T-helper 17 cell (primary cell): ENCODE results near the gene THSD4. TPM values are rescaled to one million over a fixed set of nuclear protein-coding genes. Genes with fewer than 3 reads are reported as not detected.
A peak's percentile ranks its signal among the peaks of the same experiment; 100 is the strongest.

Experiments used
- ATAC-seq: fragments of 150-1000 bp; cut with Tn5 transposase; 2 replicates; pipeline ENCODE4 v1.10.0; 2021; ENCODE audit warnings: mild to moderate bottlenecking, moderate library complexity
- DNase-seq, 3 donors: peaks; one replicate each; pipeline versions ENCODE4 v3.0.0 to v3.0.0-alpha.2; 2020 to 2021
- H3K9me3 ChIP-seq: one replicate; pipeline ENCODE4 v1.7.0; 2013; ENCODE audit warnings: low read length, mild to moderate bottlenecking; ENCODE audit not compliant: control insufficient read depth, poor library complexity, severe bottlenecking
- H3K27ac Mint-ChIP-seq: one replicate; pipeline ENCODE4 v1.8.0; 2022; ENCODE audit warnings: mild to moderate bottlenecking, moderate library complexity, mixed read lengths
- H3K27me3 Mint-ChIP-seq: one replicate; pipeline ENCODE4 v1.8.0; 2022; ENCODE audit warnings: mixed read lengths
- H3K36me3 Mint-ChIP-seq: one replicate; pipeline ENCODE4 v1.8.0; 2022; ENCODE audit warnings: low read depth, mixed read lengths
- H3K4me1 Mint-ChIP-seq: one replicate; pipeline ENCODE4 v1.8.0; 2022; ENCODE audit warnings: mild to moderate bottlenecking, mixed read lengths
- H3K4me3 Mint-ChIP-seq: one replicate; pipeline ENCODE4 v1.8.0; 2022; ENCODE audit warnings: mild to moderate bottlenecking, moderate library complexity, mixed read lengths
- total RNA-seq, 4 donors: library from RNA in 2 of 4; stranded (reverse) in 2 of 4; gene quantifications; one replicate each; pipeline ENCODE4 v1.2.3 and lab custom pipeline; 2022 to 2026

The THSD4 gene
- total RNA-seq, 2 donors from 2014 or later = not detected

GRCh38 chr15:71288348-71288955, 173.2 kb downstream of the THSD4 start:
- no peaks in the 10 kb centered on the region for H3K9me3 ChIP-seq
- H3K4me3 Mint-ChIP-seq = no peak overlapping the region
- H3K4me1 Mint-ChIP-seq = peaks cover 9% of the 10 kb centered on the region
- peaks cover 5% of the 10 kb centered on the region for H3K36me3 Mint-ChIP-seq
- no peak overlapping the region for H3K27ac Mint-ChIP-seq
- no peak for ATAC-seq
- peaks cover 30% of the 10 kb centered on the region for H3K27me3 Mint-ChIP-seq
- DNase-seq = no peak

- H3K9me3 ChIP-seq = peaks cover 3% of the 10 kb centered on the region
- H3K36me3 Mint-ChIP-seq = peaks cover 5% of the 10 kb centered on the region
- H3K27me3 Mint-ChIP-seq = peaks cover 30% of the 10 kb centered on the region
- peaks cover 9% of the 10 kb centered on the region for H3K4me1 Mint-ChIP-seq
- DNase-seq (no peak), ATAC-seq (no peak)
- no peak overlapping the region for H3K27ac Mint-ChIP-seq
- no peak overlapping the region for H3K4me3 Mint-ChIP-seq
Measured at GRCh38 chr15:71290002-71290401, 174.7 kb downstream of the THSD4 start.

GRCh38 chr15:71290881-71291635, 175.8 kb downstream of the THSD4 start:
- Mint-ChIP-seq H3K36me3 (peaks cover 5% of the 10 kb centered on the region), H3K4me3 (no peak overlapping the region), H3K27ac (no peak overlapping the region), H3K4me1 (peaks cover 9% of the 10 kb centered on the region), H3K27me3 (peaks cover 30% of the 10 kb centered on the region)
- no peak for DNase-seq
- no peak for ATAC-seq
- H3K9me3 ChIP-seq = peaks cover 3% of the 10 kb centered on the region

GRCh38 chr15:71291723-71292122, 176.5 kb downstream of the THSD4 start:
- Mint-ChIP-seq H3K36me3 (peaks cover 2% of the 10 kb centered on the region), H3K4me1 (peaks cover 9% of the 10 kb centered on the region), H3K4me3 (no peak overlapping the region), H3K27me3 (peaks cover 24% of the 10 kb centered on the region), H3K27ac (no peak overlapping the region)
- DNase-seq = no peak
- peak; percentile 59 for ATAC-seq
- peaks cover 3% of the 10 kb centered on the region for H3K9me3 ChIP-seq

GRCh38 chr15:71293723-71294122, 178.5 kb downstream of the THSD4 start:
- Mint-ChIP-seq H3K4me3 (peak overlapping the region; percentile 6), H3K36me3 (peaks cover 2% of the 10 kb centered on the region)

GRCh38 chr15:71294251-71294910, 179.1 kb downstream of the THSD4 start:
- peaks cover 3% of the 10 kb centered on the region for H3K9me3 ChIP-seq
- peaks cover 9% of the 10 kb centered on the region for H3K4me1 Mint-ChIP-seq
- DNase-seq (no peak), ATAC-seq (no peak)
- no peak overlapping the region for H3K27ac Mint-ChIP-seq
- H3K27me3 Mint-ChIP-seq = peaks cover 25% of the 10 kb centered on the region
- H3K36me3 Mint-ChIP-seq = peaks cover 2% of the 10 kb centered on the region
- no peak overlapping the region for H3K4me3 Mint-ChIP-seq

More at GRCh38 chr15:71293723-71294122, 178.5 kb downstream of the THSD4 start:
- no peak overlapping the region for H3K27ac Mint-ChIP-seq
- H3K27me3 Mint-ChIP-seq = peaks cover 20% of the 10 kb centered on the region
- H3K9me3 ChIP-seq = peaks cover 3% of the 10 kb centered on the region
- peaks cover 9% of the 10 kb centered on the region for H3K4me1 Mint-ChIP-seq
- no peak for DNase-seq
- no peak for ATAC-seq

- Mint-ChIP-seq H3K36me3 (no peaks in the 10 kb centered on the region), H3K27ac (no peak overlapping the region), H3K4me1 (peaks cover 9% of the 10 kb centered on the region), H3K4me3 (no peak overlapping the region), H3K27me3 (peaks cover 21% of the 10 kb centered on the region)
- ATAC-seq (no peak), DNase-seq (no peak)
- H3K9me3 ChIP-seq = peaks cover 3% of the 10 kb centered on the region
Measured at GRCh38 chr15:71294911-71295602, 179.8 kb downstream of the THSD4 start.

GRCh38 chr15:71295603-71296314, 180.5 kb downstream of the THSD4 start:
- peaks cover 9% of the 10 kb centered on the region for H3K4me1 Mint-ChIP-seq
- peaks cover 3% of the 10 kb centered on the region for H3K9me3 ChIP-seq
- H3K4me3 Mint-ChIP-seq = no peak overlapping the region
- no peak for ATAC-seq
- H3K27me3 Mint-ChIP-seq = peaks cover 17% of the 10 kb centered on the region
- DNase-seq = no peak
- no peaks in the 10 kb centered on the region for H3K36me3 Mint-ChIP-seq
- no peak overlapping the region for H3K27ac Mint-ChIP-seq

- H3K9me3 ChIP-seq = peaks cover 3% of the 10 kb centered on the region
- H3K27ac Mint-ChIP-seq = no peak overlapping the region
- no peak overlapping the region for H3K4me3 Mint-ChIP-seq
- H3K27me3 Mint-ChIP-seq = peaks cover 17% of the 10 kb centered on the region
- H3K36me3 Mint-ChIP-seq = no peaks in the 10 kb centered on the region
- no peak for ATAC-seq
- peaks cover 9% of the 10 kb centered on the region for H3K4me1 Mint-ChIP-seq
- DNase-seq = no peak
Measured at GRCh38 chr15:71296315-71296679, 181.0 kb downstream of the THSD4 start.

GRCh38 chr15:71301958-71302621, 186.8 kb downstream of the THSD4 start:
- Mint-ChIP-seq H3K4me1 (no peaks in the 10 kb centered on the region), H3K4me3 (no peak overlapping the region), H3K36me3 (no peaks in the 10 kb centered on the region), H3K27me3 (peaks cover 22% of the 10 kb centered on the region), H3K27ac (no peak overlapping the region)
- DNase-seq (no peak), ATAC-seq (no peak)
- no peaks in the 10 kb centered on the region for H3K9me3 ChIP-seq

- Mint-ChIP-seq H3K27me3 (peaks cover 18% of the 10 kb centered on the region), H3K4me3 (no peak overlapping the region), H3K36me3 (no peaks in the 10 kb centered on the region), H3K27ac (no peak overlapping the region), H3K4me1 (no peaks in the 10 kb centered on the region)
- no peak for DNase-seq
- no peak for ATAC-seq
- no peaks in the 10 kb centered on the region for H3K9me3 ChIP-seq
Measured at GRCh38 chr15:71302861-71303410, 187.7 kb downstream of the THSD4 start.

- DNase-seq (no peak), ATAC-seq (no peak)
- no peaks in the 10 kb centered on the region for H3K9me3 ChIP-seq
- Mint-ChIP-seq H3K4me3 (no peak overlapping the region), H3K27me3 (peaks cover 9% of the 10 kb centered on the region), H3K4me1 (no peaks in the 10 kb centered on the region), H3K27ac (no peak overlapping the region), H3K36me3 (no peaks in the 10 kb centered on the region)
Measured at GRCh38 chr15:71303977-71304376, 188.7 kb downstream of the THSD4 start.
